Daoy (cell line): ENCODE data around the gene HCRTR1. TPM values are rescaled to one million over a fixed set of nuclear protein-coding genes. Genes with fewer than 3 reads are reported as not detected.

Source experiments
- DNase-seq: peaks from one replicate; pipeline ENCODE4 v3.0.0-alpha.2; 2015; ENCODE audit warnings: low read depth
- total RNA-seq: library from RNA; depleted of rRNA; stranded (reverse); fragments of >200 nt; shearing (Covaris generic); gene quantifications from 2 replicates; pipeline ENCODE4 v1.2.3, GENCODE V29; 2014; rRNA removed

Gene HCRTR1
- total RNA-seq: not detected in 2 replicates

DNA sequence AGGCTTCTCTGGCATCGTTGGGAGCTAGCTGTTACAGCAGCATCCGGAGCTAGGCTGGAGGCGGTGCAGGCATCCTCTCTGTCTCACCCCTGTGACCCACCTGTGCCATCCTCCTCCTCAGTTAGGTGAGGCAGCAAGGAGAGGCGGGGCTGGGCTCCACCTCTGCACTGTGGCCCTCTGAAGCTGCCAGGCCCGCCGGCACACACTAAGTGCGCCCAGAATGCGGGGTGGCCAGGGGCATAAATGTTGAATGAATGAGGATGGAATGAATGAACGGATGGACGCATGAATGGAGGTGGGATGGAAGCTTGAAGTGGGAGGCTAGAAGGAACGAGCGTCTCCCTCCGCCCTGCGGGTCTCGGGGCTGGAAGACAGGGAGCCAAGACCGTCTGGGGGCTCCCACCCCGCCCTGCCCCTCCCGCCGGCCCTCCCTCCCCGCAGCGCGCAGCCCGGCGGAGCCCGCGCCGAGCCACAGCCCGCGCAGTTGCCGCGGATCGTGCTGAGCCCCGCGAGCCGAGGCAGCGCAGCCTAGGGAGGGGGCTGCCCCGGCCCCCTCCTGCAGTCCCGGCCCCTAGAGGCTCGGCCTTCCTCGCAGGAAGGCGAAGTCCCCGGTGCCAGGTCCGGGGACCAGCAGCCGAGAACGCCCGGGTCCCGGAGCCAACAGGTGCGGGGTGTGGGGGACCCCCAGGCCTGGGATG, at the start of gene HCRTR1:
HCRTR1 (plus strand) TSS at position 472 of the 698 bp plus-strand sequence. CDS start 1,504 bp downstream, outside the sequence.
- DNase-seq: no peak

DNA sequence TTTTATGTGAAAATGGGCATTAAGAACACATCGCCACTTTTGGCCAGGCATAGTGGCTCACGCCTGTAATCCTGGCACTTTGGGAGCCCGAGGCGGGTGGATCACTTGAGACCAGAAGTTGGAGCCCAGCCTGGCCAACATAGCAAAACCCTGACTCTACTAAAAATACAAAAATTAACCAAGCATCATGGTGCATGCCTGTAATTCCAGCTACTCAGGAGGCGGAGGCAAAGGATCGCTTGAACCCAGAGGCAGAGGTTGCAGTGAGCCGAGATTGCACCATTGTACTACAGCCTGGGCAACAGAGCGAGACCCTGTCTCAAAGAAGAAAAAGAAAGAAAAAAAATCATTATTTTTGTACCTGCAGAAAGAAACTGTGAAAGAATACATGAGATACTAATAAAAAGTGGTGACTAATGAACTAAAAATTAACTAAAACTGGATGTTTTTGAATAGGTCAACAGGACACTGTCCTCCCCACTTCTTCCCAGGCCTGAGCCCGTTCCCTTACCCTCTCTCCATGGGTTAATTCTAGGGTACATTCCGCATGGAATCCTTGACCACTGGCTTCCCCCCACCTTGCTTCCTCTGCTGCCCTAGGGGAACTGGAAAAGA, 49.4 kb upstream of the HCRTR1 start:
- no peak for DNase-seq

DNA sequence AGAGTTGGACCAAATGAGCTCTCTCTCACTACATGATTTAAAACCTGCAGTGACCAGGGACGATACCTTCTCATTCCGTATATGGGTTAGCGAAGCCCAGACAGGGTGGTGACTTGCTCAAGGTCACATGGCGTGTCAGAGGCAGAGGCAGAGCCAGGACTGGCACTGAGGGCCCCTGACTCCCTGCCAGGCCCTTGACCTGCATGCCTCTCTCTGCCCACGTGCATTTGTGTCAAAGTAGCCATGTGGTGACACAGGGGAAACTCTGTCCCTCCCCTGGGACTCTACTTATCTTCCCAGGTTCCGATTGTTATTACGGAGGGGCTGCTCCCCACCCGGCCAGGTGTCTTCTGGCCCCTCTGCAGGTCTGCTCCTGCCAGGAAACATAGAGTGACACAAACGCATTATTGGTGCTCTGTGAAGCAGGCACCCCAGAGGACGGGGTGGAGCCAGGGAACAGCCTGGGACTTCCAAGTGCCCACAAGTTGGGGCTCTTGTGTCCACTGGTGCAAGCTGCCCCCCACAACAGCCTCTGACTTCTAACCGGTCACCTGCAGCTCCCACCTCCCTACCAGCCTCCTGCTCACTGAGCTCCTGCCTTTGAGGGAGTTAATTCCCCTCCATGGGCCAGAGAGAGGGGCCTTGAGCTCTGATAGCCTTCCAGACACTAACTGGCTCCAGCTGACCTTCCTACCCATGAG, 48.4 kb upstream of the HCRTR1 start:
- no peak for DNase-seq

DNA sequence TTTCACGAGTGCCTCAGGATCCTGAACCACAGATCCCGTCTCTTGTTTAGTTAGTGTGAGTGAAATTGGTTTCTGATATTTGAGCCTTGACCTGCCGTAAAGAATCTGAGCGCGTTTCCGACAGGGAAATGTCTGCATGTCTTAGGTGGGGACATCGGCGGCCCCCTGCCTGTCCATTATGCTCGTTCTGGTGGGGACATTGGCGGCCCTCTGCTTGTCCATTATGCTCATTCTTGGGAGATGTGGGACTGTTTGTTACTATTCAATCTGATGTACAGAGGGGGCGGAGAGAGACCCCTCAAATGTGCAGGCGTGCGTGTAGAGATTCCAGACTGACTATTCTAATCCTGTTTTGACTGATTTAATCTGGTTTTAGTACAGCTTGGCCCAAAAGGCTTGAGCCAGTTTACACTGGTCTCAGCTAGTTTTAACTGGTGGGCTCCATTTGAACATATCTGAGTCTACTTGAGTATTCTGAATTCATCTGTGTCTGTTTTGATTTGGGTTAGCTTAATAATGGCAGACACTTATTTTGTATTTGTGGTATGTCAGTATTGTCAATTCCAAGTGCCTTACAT, 47.8 kb upstream of the HCRTR1 start:
- no peak for DNase-seq

DNA sequence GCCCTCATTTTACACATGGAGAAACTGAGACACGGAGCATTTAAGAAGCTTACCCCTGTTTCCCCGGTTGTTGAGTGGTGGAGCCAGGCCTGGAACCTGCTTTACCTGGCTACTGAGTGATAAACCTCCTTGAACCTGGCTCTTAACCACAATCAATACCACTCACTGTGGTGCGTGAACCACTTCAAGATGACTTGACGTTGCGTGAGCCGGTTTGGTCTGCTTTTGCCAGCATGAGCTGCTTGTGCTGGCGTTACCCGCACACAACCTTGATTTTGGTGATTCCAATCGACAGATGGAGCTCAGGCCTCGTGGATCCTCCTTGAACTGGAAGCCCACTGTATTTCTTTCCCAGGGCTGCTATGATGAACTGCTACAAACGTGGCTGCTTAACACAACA, 47.3 kb upstream of the HCRTR1 start:
- no peak for DNase-seq

GRCh38 chr1:31570906-31571305, 46.6 kb upstream of the HCRTR1 start:
- no peak for DNase-seq

GRCh38 chr1:31571340-31572295, 45.9 kb upstream of the HCRTR1 start:
- no peak for DNase-seq

DNA sequence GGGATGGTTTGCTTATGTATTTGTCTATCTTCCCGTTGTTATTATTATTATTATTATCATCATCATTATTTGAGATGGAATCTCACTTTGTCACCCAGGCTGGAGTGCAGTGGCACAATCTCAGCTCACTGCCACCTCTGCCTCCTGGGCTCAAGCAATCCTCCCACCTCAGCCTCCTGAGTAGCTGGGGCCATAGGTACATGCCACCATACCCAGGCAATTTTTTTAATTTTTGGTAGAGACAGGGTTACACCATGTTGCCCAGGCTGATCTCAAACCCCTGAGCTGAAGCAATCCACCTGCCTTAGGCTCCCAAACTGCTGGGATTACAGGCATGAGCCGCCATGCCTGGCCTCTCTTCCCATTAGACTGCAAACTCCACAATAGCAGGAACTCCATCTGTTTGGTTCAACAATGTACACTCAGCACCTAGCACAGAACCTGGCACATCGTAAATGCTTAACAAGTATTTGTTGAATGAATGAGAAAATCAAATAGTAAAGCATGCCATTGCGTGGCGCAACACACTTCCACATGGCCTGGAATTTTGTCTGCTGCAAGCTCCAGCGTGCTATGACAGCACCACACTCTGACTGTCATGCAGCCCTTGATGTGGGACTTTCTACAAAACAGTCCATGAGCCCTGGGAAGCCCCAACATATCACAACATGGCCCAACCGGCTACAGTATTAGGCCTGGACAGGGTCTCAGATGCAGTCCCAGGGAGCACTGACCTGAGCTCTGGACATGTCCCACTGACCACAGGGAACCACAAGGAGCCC, 45.0 kb upstream of the HCRTR1 start:
- DNase-seq: no peak

DNA sequence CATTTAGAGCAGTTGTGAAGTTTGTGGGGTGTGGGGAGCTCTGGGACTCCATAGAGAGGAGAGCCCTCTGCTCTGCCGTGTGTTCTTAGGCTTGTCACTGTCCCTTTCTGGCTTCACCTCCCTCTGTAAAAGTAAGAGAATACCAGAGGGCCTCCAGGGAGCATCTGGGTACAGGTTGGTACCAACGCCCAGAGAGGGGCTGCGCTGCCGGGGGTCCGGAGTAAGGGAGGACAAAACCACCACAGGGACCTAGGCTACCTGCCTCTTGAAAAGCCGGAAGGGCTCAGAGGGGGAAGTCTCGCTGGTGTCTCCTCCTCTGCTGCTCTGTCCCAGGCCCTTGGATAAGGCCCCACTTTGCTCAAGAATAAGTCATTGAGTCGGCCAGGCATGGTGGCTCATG, 44.2 kb upstream of the HCRTR1 start:
- DNase-seq: no peak

GRCh38 chr1:31574749-31575368, 42.6 kb upstream of the HCRTR1 start:
- DNase-seq: peak; percentile 62

GRCh38 chr1:31575369-31576140, 41.9 kb upstream of the HCRTR1 start:
- DNase-seq: peak; percentile 43

DNA sequence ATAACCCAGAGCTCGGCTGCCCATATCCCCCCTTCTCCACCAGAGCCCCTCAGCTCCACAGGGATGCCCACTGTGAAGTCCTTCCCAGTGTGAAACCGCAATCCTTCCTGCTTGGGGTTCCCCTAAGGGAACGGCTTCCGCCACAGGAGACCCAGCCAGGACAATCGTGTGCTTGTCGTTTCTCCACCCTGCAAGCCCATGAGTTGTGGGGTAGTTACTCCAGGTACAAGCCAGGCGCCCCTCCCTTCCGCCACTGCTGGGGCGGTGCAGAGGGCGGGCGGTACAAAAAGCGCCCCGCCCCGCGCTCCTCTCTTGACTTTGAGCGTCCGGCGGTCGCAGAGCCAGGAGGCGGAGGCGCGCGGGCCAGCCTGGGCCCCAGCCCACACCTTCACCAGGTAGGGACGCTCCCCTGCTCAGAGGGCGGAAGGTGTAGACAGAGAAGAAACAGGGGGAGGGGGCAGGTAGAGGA, 41.3 kb upstream of the HCRTR1 start, which contains the start of gene TINAGL1:
TINAGL1 (plus strand) TSS at position 315 of the 469 bp plus-strand sequence. CDS start 634 bp downstream, outside the sequence.
- peak; percentile 53 for DNase-seq

DNA sequence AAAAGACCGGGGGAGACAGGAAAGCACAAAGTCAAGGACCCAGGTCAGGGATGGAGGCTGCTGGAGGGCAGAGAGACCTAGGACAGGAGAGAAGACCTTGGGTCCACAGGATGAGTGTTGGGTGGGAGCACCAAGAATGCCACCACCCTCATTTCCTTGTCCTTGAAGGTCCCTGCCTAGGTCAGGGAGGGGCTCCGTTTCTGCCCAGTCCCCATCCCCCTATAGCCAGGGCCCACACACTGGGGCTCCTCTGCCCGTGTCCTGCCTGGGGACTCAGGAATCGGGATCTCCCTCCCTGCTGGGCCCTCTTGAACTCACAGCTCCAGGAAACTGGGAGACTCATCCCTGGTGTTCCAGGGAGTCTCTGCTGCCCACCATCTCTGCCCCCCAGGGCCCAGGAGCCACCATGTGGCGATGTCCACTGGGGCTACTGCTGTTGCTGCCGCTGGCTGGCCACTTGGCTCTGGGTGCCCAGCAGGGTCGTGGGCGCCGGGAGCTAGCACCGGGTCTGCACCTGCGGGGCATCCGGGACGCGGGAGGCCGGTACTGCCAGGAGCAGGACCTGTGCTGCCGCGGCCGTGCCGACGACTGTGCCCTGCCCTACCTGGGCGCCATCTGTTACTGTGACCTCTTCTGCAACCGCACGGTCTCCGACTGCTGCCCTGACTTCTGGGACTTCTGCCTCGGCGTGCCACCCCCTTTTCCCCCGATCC, 40.6 kb upstream of the HCRTR1 start:
- no peak for DNase-seq

- peak; percentile 54 for DNase-seq
Measured at GRCh38 chr1:31577515-31578192, 39.8 kb upstream of the HCRTR1 start.

GRCh38 chr1:31579374-31579773, 38.1 kb upstream of the HCRTR1 start:
- DNase-seq: no peak

DNA sequence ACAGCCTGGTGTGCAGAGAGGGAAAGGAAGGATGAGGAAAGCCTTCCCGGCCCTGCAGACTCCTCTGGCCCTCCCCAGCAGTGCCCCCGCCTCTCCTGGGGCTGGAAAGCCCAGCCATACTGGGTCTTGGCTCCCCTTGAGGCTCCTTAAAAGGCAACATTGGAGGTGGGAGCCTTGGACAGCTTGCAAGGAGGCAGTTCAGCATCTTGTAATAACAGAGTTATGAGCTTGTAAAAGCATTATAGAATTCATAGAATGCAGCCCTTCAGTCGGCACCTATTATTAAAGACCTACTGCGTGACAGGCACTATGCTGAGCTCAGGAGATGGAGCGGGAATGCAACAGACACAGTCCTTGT, 37.0 kb upstream of the HCRTR1 start:
- DNase-seq: no peak

DNA sequence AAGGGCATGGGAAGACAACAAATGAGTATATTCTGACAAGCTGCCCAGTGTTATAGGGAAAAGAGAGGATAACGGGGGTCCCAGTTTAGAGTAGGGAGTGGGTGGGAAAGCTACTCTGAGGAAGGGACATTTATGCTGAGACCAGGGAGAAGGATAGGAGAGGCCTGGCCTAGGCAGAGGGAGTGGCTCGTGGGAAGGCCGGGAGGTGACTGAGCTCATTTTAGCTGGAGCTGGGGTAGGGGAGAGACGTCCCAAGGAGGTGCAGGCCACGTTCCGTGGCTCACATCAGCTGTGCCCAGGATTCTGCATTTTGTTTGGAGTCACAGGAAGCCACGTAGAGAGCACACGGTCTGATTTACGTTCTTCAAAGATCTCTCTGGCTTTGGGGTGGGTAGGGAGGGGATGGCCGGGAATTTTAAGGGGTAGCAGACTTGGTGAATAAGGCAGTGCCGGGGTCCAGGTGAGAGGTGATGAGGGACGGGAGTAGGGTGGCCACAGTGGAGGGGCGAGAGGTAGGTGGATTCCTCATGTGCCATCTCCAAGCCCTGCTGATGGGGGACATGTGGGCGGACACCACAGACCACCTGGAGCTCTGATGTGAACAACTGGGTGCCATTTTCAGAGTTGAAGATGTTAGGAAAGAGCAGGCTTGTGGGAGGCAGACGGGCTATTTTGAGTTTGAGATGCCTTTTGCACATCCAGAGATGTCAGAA, 36.4 kb upstream of the HCRTR1 start:
- DNase-seq: no peak
